Skeletal muscle tissue (tissue), 4 donors: ENCODE data around the gene PPP1R16B. TPM values are rescaled to one million over a fixed set of nuclear protein-coding genes. Genes with fewer than 3 reads are reported as not detected.

Experiments used
- H3K27ac ChIP-seq: one replicate; pipeline ENCODE4 v1.7.0; 2013; ENCODE audit warnings: mild to moderate bottlenecking, low read depth, low read length, inconsistent platforms
- H3K27me3 ChIP-seq, 3 donors: one replicate each; pipeline ENCODE4 v1.7.0; 2013; ENCODE audit warnings: low read length in 3 of 3; ENCODE audit not compliant: control insufficient read depth in 3 of 3, insufficient read depth in 3 of 3
- H3K36me3 ChIP-seq, 3 donors: one replicate each; pipeline ENCODE4 v1.7.0; 2013; ENCODE audit warnings: low read length in 3 of 3; ENCODE audit not compliant: control insufficient read depth in 3 of 3, insufficient read depth in 3 of 3
- H3K4me1 ChIP-seq, 3 donors: one replicate each; pipeline ENCODE4 v1.7.0; 2013; ENCODE audit warnings: low read length in 3 of 3, mild to moderate bottlenecking in 3 of 3; ENCODE audit not compliant: control insufficient read depth in 3 of 3, insufficient read depth in 3 of 3
- H3K4me3 ChIP-seq, 3 donors: one replicate each; pipeline ENCODE4 v1.7.0; 2013; ENCODE audit warnings: low read length in 3 of 3
- H3K9ac ChIP-seq, 3 donors: one replicate each; pipeline ENCODE4 v1.7.0; 2013; ENCODE audit warnings: low read length in 3 of 3, mild to moderate bottlenecking in 3 of 3, moderate library complexity in 2 of 3, low read depth in 1 of 3
- H3K9me3 ChIP-seq, 3 donors: one replicate each; pipeline ENCODE4 v1.7.0; 2013; ENCODE audit warnings: low read length in 3 of 3; ENCODE audit not compliant: control insufficient read depth in 3 of 3
- total RNA-seq: library from RNA; depleted of rRNA; stranded (reverse); fragments of >200 nt; gene quantifications from one replicate; pipeline ENCODE4 v1.2.3, GENCODE V29; 2014
- donor health status: Osteomylitis.

Gene PPP1R16B
- 4.2 TPM for total RNA-seq

DNA sequence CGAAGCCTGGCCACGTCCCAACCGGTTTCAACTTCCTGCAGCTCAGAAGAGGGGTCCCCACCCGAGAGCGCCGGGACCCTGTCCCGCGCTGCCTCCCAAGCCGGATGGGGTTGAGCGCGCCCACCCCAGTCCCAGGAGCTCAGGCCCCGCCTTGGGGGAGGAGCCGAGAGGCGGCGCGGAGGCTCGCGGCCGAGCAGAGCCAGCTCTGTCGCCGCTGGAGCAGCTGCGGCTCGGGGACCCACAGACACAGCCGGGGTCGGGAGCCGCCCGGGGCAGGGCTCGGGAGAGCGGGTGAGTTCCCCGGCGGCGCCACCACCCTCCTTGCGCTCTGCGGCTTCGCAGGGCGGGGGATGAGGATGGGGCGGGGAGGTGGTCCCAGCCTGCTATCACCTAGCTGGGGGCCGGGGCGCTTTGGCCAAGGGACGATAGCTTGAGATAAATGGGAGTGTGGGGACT, at the start of gene PPP1R16B:
PPP1R16B (plus strand) TSS at position 196 of the 456 bp plus-strand sequence. CDS start 30,229 bp downstream, outside the sequence.
- Histone ChIP-seq H3K27me3 (peaks cover 31 to 44% (median 41%) of the 10 kb centered on the region in 3 donors), H3K9me3 (no peaks in the 10 kb centered on the region), H3K4me1 (peaks cover 5 to 15% (median 12%) of the 10 kb centered on the region in 3 donors), H3K4me3 (peak within 1 kb of the TSS; percentile 50 to 64 (median 59)), H3K27ac (peak within 1 kb of the TSS; percentile 60), H3K9ac (peak within 1 kb of the TSS; percentile 33 to 60 (median 45)), H3K36me3 (no peaks in the 10 kb centered on the region)

DNA sequence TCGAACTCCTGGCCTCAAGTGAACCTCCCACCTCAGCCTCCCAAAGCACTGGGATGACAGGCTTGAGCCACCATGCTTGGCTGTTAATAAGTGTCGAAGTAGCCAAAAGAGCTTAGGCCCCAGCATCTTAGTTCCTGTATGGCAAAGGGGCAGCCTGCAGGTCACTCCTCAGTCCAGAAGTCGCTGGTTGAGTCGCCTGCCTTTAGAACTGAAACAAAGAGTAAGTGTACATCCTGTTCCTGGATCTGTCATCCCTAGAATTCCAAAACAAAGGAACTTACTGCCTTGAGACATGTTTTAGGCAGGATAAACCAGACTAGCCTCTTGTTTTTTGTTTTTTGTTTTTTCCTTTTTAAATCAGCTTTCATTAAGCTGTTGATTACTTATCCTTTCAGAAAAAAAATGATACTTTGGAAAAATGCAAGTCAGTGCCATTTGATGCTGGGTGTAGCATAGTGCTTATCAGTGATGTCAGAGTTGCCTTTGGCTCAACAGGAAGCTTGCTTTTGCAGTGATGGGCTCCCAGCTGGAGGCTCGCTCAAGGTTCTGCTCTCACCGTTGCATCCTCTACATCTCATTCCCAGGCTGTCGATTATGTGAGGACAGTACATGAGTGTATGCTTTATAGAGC, 48.2 kb upstream of the PPP1R16B start:
- Histone ChIP-seq H3K4me1 (no peaks in the 10 kb centered on the region), H3K27ac (no peak overlapping the region), H3K4me3 (no peak overlapping the region), H3K27me3 (no peaks in the 10 kb centered on the region), H3K9ac (no peak overlapping the region), H3K9me3 (no peaks in the 10 kb centered on the region), H3K36me3 (peaks cover 47 to 63% (median 48%) of the 10 kb centered on the region in 3 donors)

DNA sequence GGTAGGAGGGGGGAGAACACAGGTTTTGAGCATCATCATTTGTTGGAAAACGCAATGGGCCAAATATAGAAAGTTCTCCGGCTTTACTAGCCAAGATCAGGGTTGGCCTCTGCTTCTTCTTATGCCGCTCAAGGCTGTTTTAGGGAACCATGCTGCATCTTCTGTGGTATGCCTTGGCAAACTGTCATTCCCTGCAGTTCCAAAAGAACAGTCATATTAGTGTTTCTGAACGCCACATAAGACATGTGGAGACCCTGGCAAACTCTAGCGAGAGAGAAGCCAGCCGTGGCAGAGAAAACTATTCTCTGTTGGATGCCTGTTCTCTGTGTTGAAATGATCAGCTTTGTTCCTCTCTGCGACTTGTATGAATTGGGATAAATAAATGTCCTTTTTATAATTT, 46.4 kb upstream of the PPP1R16B start:
- Histone ChIP-seq H3K9ac (no peak overlapping the region), H3K4me1 (no peaks in the 10 kb centered on the region), H3K27ac (no peak overlapping the region), H3K36me3 (peaks cover 62 to 71% (median 62%) of the 10 kb centered on the region in 3 donors), H3K9me3 (no peaks in the 10 kb centered on the region), H3K4me3 (no peak overlapping the region), H3K27me3 (no peaks in the 10 kb centered on the region)

GRCh38 chr20:38760978-38761377, 44.5 kb upstream of the PPP1R16B start:
- H3K27me3 ChIP-seq = no peaks in the 10 kb centered on the region
- no peaks in the 10 kb centered on the region for H3K4me1 ChIP-seq
- no peak overlapping the region for H3K4me3 ChIP-seq
- H3K9me3 ChIP-seq = no peaks in the 10 kb centered on the region
- H3K36me3 ChIP-seq = peaks cover 59 to 68% (median 65%) of the 10 kb centered on the region in 3 donors
- H3K27ac ChIP-seq = no peak overlapping the region
- H3K9ac ChIP-seq = no peak overlapping the region

DNA sequence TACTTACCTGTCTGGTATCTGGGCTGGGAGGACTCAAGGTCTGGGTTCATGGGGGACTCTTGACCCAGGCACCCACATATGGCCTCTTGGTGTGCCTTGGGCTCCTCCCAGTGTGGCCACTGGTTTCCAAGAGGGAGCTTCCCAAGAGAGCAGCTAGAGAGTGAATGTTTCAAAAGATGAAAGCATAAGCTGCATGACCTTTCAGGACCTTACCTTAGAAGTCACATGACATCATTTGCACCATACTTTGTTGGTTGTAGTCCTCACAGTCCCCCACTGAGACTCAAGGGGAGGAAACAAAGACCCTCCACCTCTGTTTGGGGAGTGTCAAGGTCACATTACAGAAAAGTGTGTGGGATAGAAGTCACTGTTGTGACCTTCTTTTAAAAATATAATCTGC, 43.3 kb upstream of the PPP1R16B start:
- Histone ChIP-seq H3K27me3 (no peaks in the 10 kb centered on the region), H3K27ac (no peak overlapping the region), H3K9ac (no peak overlapping the region), H3K9me3 (no peaks in the 10 kb centered on the region), H3K4me3 (no peak overlapping the region), H3K36me3 (peaks cover 54 to 67% (median 66%) of the 10 kb centered on the region in 3 donors), H3K4me1 (no peaks in the 10 kb centered on the region)

DNA sequence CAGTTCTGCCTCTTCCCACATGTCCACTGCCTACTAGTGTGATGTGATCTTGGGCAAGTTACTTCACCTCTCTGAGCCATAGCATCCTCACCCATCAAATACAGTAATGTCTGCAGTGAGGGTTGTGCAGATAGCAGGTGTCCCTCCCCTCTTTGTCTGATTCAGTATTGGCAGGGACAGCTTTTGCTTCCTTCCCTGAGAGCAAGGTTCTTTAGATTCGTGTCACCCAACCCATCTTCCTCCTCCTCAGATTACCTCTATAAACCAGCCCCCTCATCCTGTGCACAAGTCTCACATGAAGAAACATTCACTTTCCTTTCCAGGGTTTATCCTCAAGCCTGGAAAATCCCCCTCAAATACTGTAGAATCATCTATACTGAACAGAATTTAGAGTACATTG, 41.9 kb upstream of the PPP1R16B start:
- H3K4me1 ChIP-seq = no peaks in the 10 kb centered on the region
- H3K4me3 ChIP-seq = no peak overlapping the region
- H3K9ac ChIP-seq = no peak overlapping the region
- H3K27ac ChIP-seq = no peak overlapping the region
- peaks cover 61 to 73% (median 69%) of the 10 kb centered on the region in 3 donors for H3K36me3 ChIP-seq
- no peaks in the 10 kb centered on the region for H3K27me3 ChIP-seq
- no peaks in the 10 kb centered on the region for H3K9me3 ChIP-seq

GRCh38 chr20:38764567-38765318, 40.8 kb upstream of the PPP1R16B start:
- H3K27ac ChIP-seq = no peak overlapping the region
- no peaks in the 10 kb centered on the region for H3K9me3 ChIP-seq
- H3K4me3 ChIP-seq = no peak overlapping the region
- H3K27me3 ChIP-seq = no peaks in the 10 kb centered on the region
- no peaks in the 10 kb centered on the region for H3K4me1 ChIP-seq
- H3K9ac ChIP-seq = no peak overlapping the region
- peaks cover 61 to 80% (median 70%) of the 10 kb centered on the region in 3 donors for H3K36me3 ChIP-seq

DNA sequence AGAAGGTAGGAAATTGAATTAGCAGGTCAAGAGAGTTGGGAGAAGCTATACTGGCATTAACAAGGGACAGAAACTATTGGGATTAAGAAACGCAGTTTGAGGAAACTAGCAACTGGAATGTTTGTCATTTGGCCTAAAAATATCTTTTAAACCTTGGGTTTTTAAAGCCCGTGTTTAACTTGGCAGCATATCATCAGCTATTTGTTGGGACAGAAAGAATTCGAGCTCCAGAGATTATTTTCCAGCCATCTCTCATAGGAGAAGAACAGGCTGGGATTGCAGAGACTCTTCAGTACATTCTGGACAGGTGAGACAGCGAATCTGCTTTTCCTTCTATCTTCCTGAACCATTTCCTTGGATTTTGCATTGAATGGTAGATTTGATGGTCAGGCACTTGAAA, 39.4 kb upstream of the PPP1R16B start:
- Histone ChIP-seq H3K9me3 (no peaks in the 10 kb centered on the region), H3K27me3 (no peaks in the 10 kb centered on the region), H3K4me3 (no peak overlapping the region), H3K27ac (no peak overlapping the region), H3K4me1 (no peaks in the 10 kb centered on the region), H3K9ac (no peak overlapping the region), H3K36me3 (peaks cover 61 to 85% (median 65%) of the 10 kb centered on the region in 3 donors)

DNA sequence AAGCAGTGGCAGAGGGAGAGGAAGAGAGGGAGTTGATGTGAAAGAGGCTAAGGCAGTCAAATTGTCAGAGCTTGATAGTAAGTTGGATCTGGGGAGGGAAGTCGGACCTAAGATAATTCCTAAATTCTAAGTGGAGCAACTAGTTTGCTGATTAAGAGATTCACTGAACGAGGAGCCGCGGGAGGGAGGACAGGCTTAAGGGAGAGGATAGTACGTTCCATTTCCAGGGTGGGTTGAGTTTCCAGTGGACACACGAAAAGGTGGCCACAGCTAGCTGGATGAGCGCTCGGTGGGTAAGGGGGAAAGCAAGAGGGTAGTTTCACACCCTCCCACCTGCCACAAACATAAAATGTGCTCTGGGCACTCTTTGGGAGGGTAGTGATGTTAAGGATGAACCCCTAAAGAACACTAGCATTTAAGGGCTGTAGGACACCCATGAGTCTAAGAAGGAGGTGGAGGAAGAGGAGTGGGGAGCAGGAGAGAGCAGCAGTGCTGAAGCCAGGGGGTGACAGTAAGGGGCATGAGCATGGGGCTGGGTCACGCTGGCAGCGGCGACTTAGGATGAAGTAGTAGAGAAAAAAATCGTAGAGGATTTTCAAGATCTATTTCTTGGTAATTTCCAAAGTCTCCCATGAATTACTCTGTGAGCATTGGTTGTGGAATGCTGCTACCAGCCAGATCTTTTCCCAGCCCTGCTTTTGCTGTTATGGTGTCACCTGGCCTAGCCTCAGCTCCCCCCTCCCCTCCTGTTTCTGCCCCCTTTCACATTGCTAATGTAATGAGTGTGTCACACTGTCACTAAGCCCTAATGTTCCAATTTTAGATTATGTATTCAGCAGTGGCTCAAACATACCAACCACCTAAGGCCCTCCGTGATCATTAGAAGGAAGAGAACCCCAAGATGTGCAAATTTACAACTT, 35.9 kb upstream of the PPP1R16B start:
- H3K9ac ChIP-seq = no peak overlapping the region
- H3K36me3 ChIP-seq = peaks cover 46 to 79% (median 57%) of the 10 kb centered on the region in 3 donors
- H3K27ac ChIP-seq = no peak overlapping the region
- no peak overlapping the region for H3K4me3 ChIP-seq
- H3K4me1 ChIP-seq = no peaks in the 10 kb centered on the region
- H3K27me3 ChIP-seq = no peaks in the 10 kb centered on the region
- no peaks in the 10 kb centered on the region for H3K9me3 ChIP-seq
